Measurements from ENCODE around the gene SPX.

- TF ChIP-seq CTCF (conservative IDR thresholded peaks at IDR 0.05) (no peak), EZH2 (IDR thresholded peaks at IDR 0.05; ENCODE audit: low read depth) (no peak)
These were observed 47.8 kb downstream of the SPX start for GRCh38 chr12:21573733-21574358.

Data from PC-9 (cell line).